Stimulated activated naive CD4-positive, alpha-beta T cell (primary cell): ENCODE results near the gene OTUB1.
"Not testable (repeated sequence)": the region's sequence is repeated elsewhere in the genome, so short reads cannot be mapped to it uniquely, and the experiment has no call there.

Experiments
- DNase-seq, 6 experiments: peaks; one replicate each; lab custom pipeline; 2025; lab: John Stamatoyannopoulos, UW

The OTUB1 gene

GRCh38 chr11:64044730-64045393, 58.6 kb downstream of the OTUB1 start:
- no peak for DNase-seq

- DNase-seq = no peak
These were observed 59.5 kb downstream of the OTUB1 start for GRCh38 chr11:64045700-64046099.

- DNase-seq = not testable (repeated sequence)
These were observed 61.1 kb downstream of the OTUB1 start for GRCh38 chr11:64047373-64047772.
